Measurements from ENCODE around the gene APOE. TPM values are rescaled to one million over a fixed set of nuclear protein-coding genes. Genes with fewer than 3 reads are reported as not detected.

Gene APOE
- total and polyA plus RNA-seq, 2 of the 8 experiments (the other 6 are each of a cell fraction or from before 2014, with no cell fraction given) = 629 to 1,258 TPM

- Histone ChIP-seq H2BK15ac (ENCODE audit: low read length) (no peak overlapping the region), H2AFZ (ENCODE audit: low read length) (no peak overlapping the region), H4K91ac (replicated peaks; ENCODE audit: insufficient read length, low read length) (no peak overlapping the region), H3K23ac (ENCODE audit: insufficient read length) (no peak overlapping the region), H3K79me2 (ENCODE audit: control insufficient read depth in 1 of 2, insufficient read depth in 2 of 2, low read length in 2 of 2) (no peaks in the 10 kb centered on the region), H3K4me3 (ENCODE audit: extremely low read depth in 1 of 4, insufficient read depth in 2 of 4, low read depth in 3 of 4, low read length in 4 of 4) (no peak overlapping the region), H3K9me3 (ENCODE audit: insufficient read depth in 2 of 2, low read depth in 1 of 2, low read length in 1 of 2) (no peaks in the 10 kb centered on the region), H3K4ac (replicated peaks; ENCODE audit: insufficient read length, low read depth, low read length) (no peak overlapping the region), H3K56ac (replicated peaks; ENCODE audit: insufficient read length, low read depth, low read length) (no peak overlapping the region), H4K8ac (ENCODE audit: extremely low read depth, insufficient read depth, low read length) (no peak overlapping the region), H4K5ac (ENCODE audit: insufficient read length, low read depth, low read length) (no peak overlapping the region), H3K4me2 (ENCODE audit: insufficient read depth in 1 of 2, low read depth in 2 of 2, low read length in 2 of 2) (no peak overlapping the region), H3K4me1 (replicated peaks in 1 of 4; ENCODE audit: control insufficient read depth in 3 of 4, insufficient read depth in 4 of 4, low read length in 3 of 4) (no peaks in the 10 kb centered on the region; a peak in 1 of 7 replicates), H3K23me2 (ENCODE audit: low read depth, low read length) (no peaks in the 10 kb centered on the region), H2BK12ac (ENCODE audit: low read depth, low read length) (no peak overlapping the region), H3K14ac (ENCODE audit: insufficient read length) (no peak overlapping the region), H2BK120ac (replicated peaks; ENCODE audit: low read depth, low read length) (no peak overlapping the region), H3K27ac (ENCODE audit: low read depth, low read length) (no peak overlapping the region), H4K20me1 (replicated peaks in 1 of 2; ENCODE audit: control insufficient read depth in 1 of 2, insufficient read depth in 2 of 2, low read length in 2 of 2) (no peaks in the 10 kb centered on the region), H3K79me1 (ENCODE audit: low read depth, low read length) (no peaks in the 10 kb centered on the region), H2BK20ac (ENCODE audit: low read length) (no peak overlapping the region), H3K9ac (replicated peaks in 1 of 4; ENCODE audit: extremely low read depth in 1 of 4, low read depth in 3 of 4, low read length in 3 of 4) (no peak overlapping the region), H3K27me3 (replicated peaks in 1 of 4; ENCODE audit: control insufficient read depth in 3 of 4, extremely low read depth in 1 of 4, insufficient read depth in 3 of 4, low read length in 3 of 4) (no peaks in the 10 kb centered on the region), H3K36me3 (ENCODE audit: control insufficient read depth in 2 of 4, insufficient read depth in 4 of 4, low read length in 3 of 4) (no peaks in the 10 kb centered on the region), H3K18ac (ENCODE audit: extremely low read depth, low read length) (no peak overlapping the region), H2AK5ac (ENCODE audit: low read depth, low read length) (no peak overlapping the region), H2BK5ac (ENCODE audit: low read depth, low read length) (no peak overlapping the region)
- POLR2A ChIA-PET (ENCODE audit: partially characterized antibody) = interaction anchor here (1.0 to 1.5 kb wide), 2 partner anchors 36 to 41 kb away, joined by 3 to 5 read pairs; no protein-coding TSS in a partner anchor
- CTCF ChIA-PET (ENCODE audit: partially characterized antibody) = interaction anchor here (8.3 kb wide), 1 partner anchor 41 kb away, joined by 201 read pairs; the partner anchor contains the start of gene APOE
- FAIRE-seq (no peak), DNase-seq (ENCODE audit: low read depth in 1 of 2, low spot score in 2 of 2) (no peak)
- WGBS, 2 experiments (ENCODE audit: extremely low coverage in 1 of 2, insufficient coverage in 1 of 2, insufficient read length in 1 of 2, insufficient replicate concordance in 2 of 2, low coverage in 1 of 2, low lambda C conversion rate in 2 of 2, missing lambda C conversion rate in 1 of 2) = 96% methylated on average over 13 of the region's 13 CpGs; no CpG with 5 or more reads in 1 of the 2 experiments
- TF ChIP-seq GTF2F1 (IDR thresholded peaks at IDR 0.05; ENCODE audit: borderline replicate concordance, low read depth, low read length) (no peak), RAD21 (IDR thresholded peaks at IDR 0.05 in 1 of 2, conservative IDR thresholded peaks at IDR 0.05 in 1 of 2; ENCODE audit: low read depth in 2 of 2, low read length in 2 of 2) (no peak), TCF12 (IDR thresholded peaks at IDR 0.05; ENCODE audit: low read depth, low read length) (no peak), CTBP2 (IDR thresholded peaks at IDR 0.05; ENCODE audit: borderline replicate concordance, insufficient read depth, insufficient read length, low read length) (no peak), NRF1 (IDR thresholded peaks at IDR 0.05; ENCODE audit: low read depth, low read length) (no peak), POU5F1 (IDR thresholded peaks at IDR 0.05; ENCODE audit: low read depth, low read length) (no peak), PHF8 (conservative IDR thresholded peaks at IDR 0.05; ENCODE audit: low read depth, low read length) (no peak), ATF3 (IDR thresholded peaks at IDR 0.05; ENCODE audit: insufficient read depth, low read depth, low read length) (no peak), BCL11A (IDR thresholded peaks at IDR 0.05; ENCODE audit: low read depth in 2 of 2, low read length in 2 of 2) (no peak), SP2 (IDR thresholded peaks at IDR 0.05; ENCODE audit: low read length) (no peak), KDM4A (IDR thresholded peaks at IDR 0.05; ENCODE audit: low read depth, low read length, severe bottlenecking) (no peak), RBBP5 (IDR thresholded peaks at IDR 0.05; ENCODE audit: borderline replicate concordance, low read depth, low read length) (no peak), TEAD4 (IDR thresholded peaks at IDR 0.05; ENCODE audit: low read depth, low read length) (no peak)
These were observed 41.5 kb downstream of the APOE start for GRCh38 chr19:44947041-44947581.

All from H1 (cell line).